ENCODE results near the gene CASP10. TPM values are rescaled to one million over a fixed set of nuclear protein-coding genes. Genes with fewer than 3 reads are reported as not detected.

CASP10 gene
- total RNA-seq, 1 donor: 5.6 TPM

GRCh38 chr2:201255408-201256033 lies 72.6 kb downstream of the CASP10 start:
- H3K4me3 ChIP-seq (ENCODE audit: low read depth, low read length): no peak overlapping the region
- no peak for TF ChIP-seq CTCF (IDR thresholded peaks at IDR 0.05; ENCODE audit: insufficient read depth, low read depth, low read length)
- no peak for DNase-seq (ENCODE audit: low read depth)

GRCh38 chr2:201256082-201256481 lies 73.1 kb downstream of the CASP10 start:
- H3K4me3 ChIP-seq (ENCODE audit: low read depth, low read length): no peak overlapping the region
- peak; percentile 45 for DNase-seq (ENCODE audit: low read depth)
- no peak for TF ChIP-seq CTCF (IDR thresholded peaks at IDR 0.05; ENCODE audit: insufficient read depth, low read depth, low read length)

- TF ChIP-seq CTCF (IDR thresholded peaks at IDR 0.05; ENCODE audit: insufficient read depth, low read depth, low read length): no peak
- H3K4me3 ChIP-seq (ENCODE audit: low read depth, low read length): peak overlapping the region; percentile 78
- no peak for DNase-seq (ENCODE audit: low read depth)
Observed at GRCh38 chr2:201257381-201257955, 74.5 kb downstream of the CASP10 start.

GRCh38 chr2:201257956-201258665 lies 75.2 kb downstream of the CASP10 start:
- no peak for TF ChIP-seq CTCF (IDR thresholded peaks at IDR 0.05; ENCODE audit: insufficient read depth, low read depth, low read length)
- peak overlapping the region; percentile 78 for H3K4me3 ChIP-seq (ENCODE audit: low read depth, low read length)
- DNase-seq (ENCODE audit: low read depth): peak; percentile 79

- peak; percentile 23 for TF ChIP-seq CTCF (IDR thresholded peaks at IDR 0.05; ENCODE audit: insufficient read depth, low read depth, low read length)
- no peak for DNase-seq (ENCODE audit: low read depth)
- H3K4me3 ChIP-seq (ENCODE audit: low read depth, low read length): peak overlapping the region; percentile 78
Observed at GRCh38 chr2:201258666-201259615, 76.0 kb downstream of the CASP10 start.

GRCh38 chr2:201260302-201260800 lies 77.4 kb downstream of the CASP10 start, which contains the start of gene CASP8:
CASP8 (plus strand) TSS chr2:201260536; CDS start chr2:201266487, 5,951 bp downstream.
- DNase-seq (ENCODE audit: low read depth): peak; percentile 73
- no peak within 1 kb of the TSS for H3K4me3 ChIP-seq (ENCODE audit: low read depth, low read length)
- no peak for TF ChIP-seq CTCF (IDR thresholded peaks at IDR 0.05; ENCODE audit: insufficient read depth, low read depth, low read length)
